Astrocyte of the spinal cord (primary cell): ENCODE results near the gene STC2.
A peak's percentile ranks its signal among the peaks of the same experiment; 100 is the strongest.
"Not testable (repeated sequence)": the region's sequence is repeated elsewhere in the genome, so short reads cannot be mapped to it uniquely, and the experiment has no call there.

ENCODE experiments used
- DNase-seq: peaks from one replicate; pipeline ENCODE4 v3.0.0; 2011; ENCODE audit warnings: low read depth, low spot score
- H3K4me3 ChIP-seq: 2 replicates; pipeline ENCODE4 v1.5.1; 2011; ENCODE audit warnings: low read depth, mild to moderate bottlenecking, low read length, moderate library complexity
- CTCF ChIP-seq: IDR thresholded peaks from 2 replicates; pipeline ENCODE4 v1.5.1; 2012; ENCODE audit warnings: low read depth, mild to moderate bottlenecking, low read length, inconsistent platforms
- in situ Hi-C: cut with HindIII; loops from 2 replicates; pipeline ENCODE4 v1.10.0; 2017; ENCODE audit warnings: low sequenced_read_pairs

Gene STC2

GRCh38 chr5:173327948-173328843, at the start of gene STC2:
Gene STC2 (minus strand): TSS chr5:173328414. CDS start chr5:173328193, 221 bp downstream.
- peak within 1 kb of the TSS; percentile 80 for H3K4me3 ChIP-seq
- peak; percentile 1 for TF ChIP-seq CTCF
- peak; percentile 91 for DNase-seq
- in situ Hi-C loops = no loop called here

GRCh38 chr5:173371400-173371799, 43.2 kb upstream of the STC2 start:
- in situ Hi-C loops = no loop called here
- DNase-seq = no peak
- no peak overlapping the region for H3K4me3 ChIP-seq
- no peak for TF ChIP-seq CTCF

- DNase-seq, H3K4me3 ChIP-seq, in situ Hi-C loops: not testable (repeated sequence)
Measured at GRCh38 chr5:173363406-173363805, 35.2 kb upstream of the STC2 start.

- no peak for TF ChIP-seq CTCF
- H3K4me3 ChIP-seq = no peak overlapping the region
- DNase-seq = no peak
- in situ Hi-C loops = no loop called here
Measured at GRCh38 chr5:173355561-173355960, 27.3 kb upstream of the STC2 start.

- no peak for TF ChIP-seq CTCF
- in situ Hi-C loops = no loop called here
- no peak overlapping the region for H3K4me3 ChIP-seq
- DNase-seq = no peak
Measured at GRCh38 chr5:173354645-173355044, 26.4 kb upstream of the STC2 start.

- H3K4me3 ChIP-seq = no peak overlapping the region
- in situ Hi-C loops = no loop called here
- TF ChIP-seq CTCF = no peak
- DNase-seq = no peak
Measured at GRCh38 chr5:173352366-173353349, 24.4 kb upstream of the STC2 start.
